NK-92 (cell line): ENCODE results near the gene VAX1.
"Not testable (repeated sequence)": the region's sequence is repeated elsewhere in the genome, so short reads cannot be mapped to it uniquely, and the experiment has no call there.

Experiments
- DNase-seq: peaks from one replicate; lab custom pipeline; 2025; ENCODE audit not compliant: unreplicated experiment; lab: John Stamatoyannopoulos, UW

Gene VAX1

DNA sequence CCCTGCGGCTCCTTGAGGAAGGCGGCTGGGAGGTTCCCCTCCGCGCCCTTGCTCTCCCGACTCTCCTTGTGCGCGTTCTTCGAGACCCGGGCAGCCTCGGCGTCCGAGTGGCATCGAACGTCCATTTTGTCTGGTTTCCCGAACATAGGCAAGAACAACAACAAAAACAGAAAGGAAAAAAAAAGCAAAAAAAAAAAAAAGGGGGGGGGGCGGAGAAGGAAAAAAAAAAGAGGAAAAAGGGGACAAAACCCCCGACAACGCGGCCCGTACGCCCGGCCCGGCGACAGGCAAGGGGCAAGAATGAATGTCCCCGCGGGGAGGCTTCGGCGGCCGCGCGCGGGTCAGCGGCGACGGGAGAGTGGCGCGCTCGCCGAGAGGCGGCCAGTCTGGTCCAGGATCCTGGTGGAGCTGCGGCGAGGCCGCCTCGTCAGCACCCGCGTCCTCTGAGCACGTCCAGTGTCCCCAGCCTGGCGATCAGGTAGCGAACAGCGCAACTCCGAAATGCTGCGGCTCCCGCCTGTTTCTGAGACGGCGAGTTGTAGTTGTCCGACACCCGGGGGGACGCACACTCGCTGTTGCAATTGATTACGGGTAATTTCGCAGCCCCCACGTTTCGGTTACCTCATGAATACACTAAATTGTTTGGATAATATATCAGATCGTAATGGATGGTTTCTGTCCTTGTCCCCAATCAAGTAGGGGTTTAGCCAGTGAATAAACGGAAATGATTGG, at the start of gene VAX1:
Gene VAX1, minus strand, starts transcription at position 360 of the 732 bp plus-strand sequence. Its CDS starts 214 bp downstream, at position 146.
- no peak for DNase-seq

DNA sequence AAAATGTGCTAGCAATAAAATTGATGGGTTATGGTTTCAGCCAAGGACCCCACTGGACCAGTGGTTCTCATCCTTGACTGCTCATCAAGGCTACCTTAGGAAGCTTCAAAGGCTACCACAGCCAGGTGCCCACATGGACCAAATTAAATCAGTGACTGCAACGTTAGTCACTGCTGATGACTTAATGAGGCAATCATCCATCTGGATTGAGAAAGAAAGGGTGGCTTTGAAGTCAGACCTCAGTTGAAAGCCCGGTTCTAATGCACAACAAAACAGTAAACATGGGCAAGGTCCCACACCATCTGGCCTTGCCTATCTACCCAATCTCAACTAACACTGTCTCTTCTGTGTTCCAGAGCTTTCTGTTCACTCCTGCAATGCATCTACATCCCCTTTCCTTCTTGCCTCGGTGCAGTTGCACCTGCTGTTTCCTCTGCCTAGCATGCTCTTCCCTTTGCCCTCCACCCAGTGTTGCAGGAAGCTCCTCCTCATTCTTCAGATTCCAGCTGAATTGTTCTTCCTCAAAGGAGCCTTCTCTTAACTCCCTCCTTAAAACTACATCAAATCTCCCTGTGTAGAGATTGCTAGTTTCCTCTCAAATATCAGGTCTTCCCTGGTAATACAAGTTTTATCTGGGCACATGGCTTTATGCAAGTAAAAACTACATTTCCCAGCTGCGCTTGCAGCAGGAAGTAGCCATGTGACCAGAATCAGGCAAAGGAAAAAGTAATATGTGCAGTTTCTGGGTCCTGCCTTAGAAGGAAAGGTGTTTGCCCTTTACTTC, 49.0 kb upstream of the VAX1 start:
- no peak for DNase-seq

- not testable (repeated sequence) for DNase-seq
Observed at GRCh38 chr10:117185817-117186216, 47.7 kb upstream of the VAX1 start.

DNA sequence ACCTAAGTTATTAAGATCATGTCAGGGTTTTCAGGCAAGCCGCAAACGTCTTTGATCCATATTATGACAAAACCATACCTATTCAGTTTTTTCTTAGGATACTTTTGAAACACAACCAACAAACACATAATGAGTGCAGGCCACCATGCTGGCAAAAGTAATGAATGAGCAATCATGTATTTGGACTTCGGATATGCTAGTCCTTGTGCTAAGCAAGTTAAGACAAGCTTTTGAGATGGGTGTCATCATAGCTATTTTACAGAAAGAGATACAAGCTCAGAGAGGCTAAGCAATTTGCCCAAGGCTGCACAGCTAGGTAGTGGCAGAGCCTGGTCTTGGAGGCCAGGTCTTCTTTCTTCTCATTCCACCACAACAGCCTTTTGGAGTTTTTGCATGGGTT, 46.8 kb upstream of the VAX1 start:
- DNase-seq, result no peak

- no peak for DNase-seq
Observed at GRCh38 chr10:117184296-117184695, 46.2 kb upstream of the VAX1 start.

DNA sequence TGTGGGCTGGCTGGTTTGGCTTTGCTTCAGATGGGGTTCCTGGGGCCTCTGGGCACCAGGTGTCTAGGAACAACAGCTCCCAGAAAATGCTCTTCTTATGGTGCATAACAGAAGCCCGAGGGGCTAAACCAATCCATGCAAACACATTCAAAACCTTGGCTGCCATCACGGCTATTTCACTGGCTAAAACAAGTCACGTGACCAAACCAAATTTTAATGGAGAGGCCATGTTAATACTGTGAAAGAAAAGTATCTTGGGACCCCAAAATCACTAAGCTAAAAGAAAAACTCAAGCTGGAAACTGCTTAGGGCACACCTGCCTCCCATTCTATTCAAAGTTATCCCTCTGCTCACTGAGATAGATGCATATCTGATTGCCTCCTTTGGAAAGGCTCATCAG, 40.1 kb upstream of the VAX1 start:
- no peak for DNase-seq

- no peak for DNase-seq
Observed at GRCh38 chr10:117175901-117176534, 37.9 kb upstream of the VAX1 start.

GRCh38 chr10:117175215-117175900, 37.3 kb upstream of the VAX1 start:
- DNase-seq, result no peak

GRCh38 chr10:117174439-117175214, 36.6 kb upstream of the VAX1 start:
- no peak for DNase-seq

GRCh38 chr10:117170244-117170643, 32.2 kb upstream of the VAX1 start:
- no peak for DNase-seq

DNA sequence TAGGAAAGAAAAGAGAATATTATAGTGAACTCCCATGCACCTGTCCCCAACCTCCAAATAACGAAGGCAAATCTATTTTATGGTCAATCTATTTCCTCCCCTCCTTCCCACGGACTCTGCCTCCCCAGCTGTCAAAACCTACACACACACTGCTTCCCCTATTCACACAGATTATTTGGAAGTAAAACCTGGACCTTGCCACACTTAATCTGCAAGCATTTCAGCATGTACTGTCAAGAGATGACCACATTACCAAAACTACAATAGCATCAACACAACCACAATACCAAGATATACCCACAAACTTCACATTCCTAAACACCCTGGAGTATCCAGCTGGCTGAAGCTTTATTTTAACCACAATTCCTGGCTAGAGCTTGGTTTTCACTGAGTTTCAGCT, 31.4 kb upstream of the VAX1 start:
- no peak for DNase-seq

- no peak for DNase-seq
Observed at GRCh38 chr10:117168729-117169128, 30.7 kb upstream of the VAX1 start.

GRCh38 chr10:117167789-117168674, 30.0 kb upstream of the VAX1 start:
- no peak for DNase-seq

GRCh38 chr10:117167346-117167788, 29.3 kb upstream of the VAX1 start:
- DNase-seq, result no peak

DNA sequence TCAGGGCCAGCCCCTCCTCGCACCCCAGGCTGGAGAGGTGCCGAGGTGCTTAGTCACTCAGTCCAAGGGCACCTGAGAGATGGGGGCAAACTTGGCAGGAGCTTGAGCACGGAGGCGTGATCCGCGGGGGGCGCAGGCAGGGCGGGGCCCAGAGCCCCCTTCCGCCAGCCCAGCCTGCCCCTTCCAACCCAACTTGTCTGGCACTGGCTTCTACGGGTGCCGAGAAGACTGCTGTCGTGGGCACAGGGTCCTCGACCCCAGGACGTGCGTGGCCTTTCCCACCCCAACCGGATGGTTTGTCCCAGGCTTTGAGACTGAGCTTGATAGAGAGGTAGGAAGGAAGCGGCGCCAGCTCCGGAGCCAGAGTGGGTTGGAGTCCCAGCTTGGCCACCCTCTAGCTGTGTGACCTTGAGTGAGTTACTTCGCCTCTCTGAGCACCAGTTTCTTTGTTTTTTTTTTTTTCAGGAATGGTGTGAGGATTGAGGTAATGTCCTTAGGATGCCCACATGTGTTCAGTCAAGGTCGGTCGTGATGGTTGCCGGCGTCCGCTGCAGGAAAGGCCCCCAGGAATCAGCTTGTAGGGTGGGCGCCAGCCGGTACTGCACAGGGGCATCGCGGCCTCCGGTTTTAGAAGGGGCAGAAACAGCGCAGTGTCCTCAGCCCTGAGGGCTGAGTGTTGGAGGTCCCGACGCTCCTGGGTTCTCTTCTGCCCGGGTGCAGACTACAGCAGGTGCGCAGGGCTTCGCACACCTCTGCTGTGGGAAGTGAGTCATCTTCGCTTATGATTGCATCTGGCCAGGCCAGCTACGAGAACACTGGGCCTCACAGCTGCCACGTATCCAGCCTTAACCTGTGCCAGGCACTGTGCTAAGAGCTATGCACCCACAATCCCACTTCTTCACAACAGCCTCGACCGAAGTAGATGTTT, 28.6 kb upstream of the VAX1 start:
- DNase-seq, result no peak

GRCh38 chr10:117165538-117166417, 27.7 kb upstream of the VAX1 start:
- DNase-seq, result no peak
